HG03025 (cell line): ENCODE measurements around the gene ZSWIM9.
"Not testable (repeated sequence)": the region's sequence is repeated elsewhere in the genome, so short reads cannot be mapped to it uniquely, and the experiment has no call there.

Source experiments
- ATAC-seq: cut with Tn5 transposase; IDR thresholded peaks from one replicate; pipeline ENCODE4 v1.9.1; 2021; ENCODE audit warnings: mild to moderate bottlenecking, moderate library complexity; ENCODE audit not compliant: unreplicated experiment, low FRiP score

Gene ZSWIM9

DNA sequence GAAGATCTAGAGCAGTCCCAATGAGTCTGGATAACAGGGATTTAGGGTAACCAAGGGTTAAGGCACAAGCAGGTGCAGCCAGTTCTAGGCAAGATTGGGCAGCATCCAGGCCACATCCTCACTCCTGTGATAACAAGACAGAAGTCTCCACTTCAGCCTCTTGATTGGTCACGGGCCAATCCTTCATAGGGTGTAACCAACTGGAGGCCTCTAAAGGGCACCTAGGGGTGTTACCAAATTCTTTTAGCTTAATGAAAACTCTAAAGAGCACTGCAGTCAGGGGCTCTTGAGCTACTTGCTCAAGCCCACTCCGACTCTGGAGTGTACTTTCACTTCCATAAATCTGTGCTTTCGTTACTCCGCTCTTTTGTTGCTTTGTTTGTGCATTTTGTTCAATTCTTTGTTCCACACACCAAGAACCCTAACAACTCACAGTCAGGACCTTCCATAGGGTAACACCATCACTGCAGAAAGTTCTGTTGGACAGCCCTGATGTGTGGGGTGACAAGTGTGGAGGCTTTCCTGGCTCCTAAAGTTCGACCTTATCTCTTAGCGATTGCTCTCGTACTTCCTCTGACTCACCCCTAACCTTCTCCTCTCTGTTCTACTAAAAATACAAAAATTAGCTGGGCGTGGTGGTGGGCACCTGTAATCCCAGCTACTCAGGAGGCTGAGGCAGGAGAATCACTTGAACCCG is 36.1 kb downstream of the ZSWIM9 start:
- ATAC-seq: no peak

DNA sequence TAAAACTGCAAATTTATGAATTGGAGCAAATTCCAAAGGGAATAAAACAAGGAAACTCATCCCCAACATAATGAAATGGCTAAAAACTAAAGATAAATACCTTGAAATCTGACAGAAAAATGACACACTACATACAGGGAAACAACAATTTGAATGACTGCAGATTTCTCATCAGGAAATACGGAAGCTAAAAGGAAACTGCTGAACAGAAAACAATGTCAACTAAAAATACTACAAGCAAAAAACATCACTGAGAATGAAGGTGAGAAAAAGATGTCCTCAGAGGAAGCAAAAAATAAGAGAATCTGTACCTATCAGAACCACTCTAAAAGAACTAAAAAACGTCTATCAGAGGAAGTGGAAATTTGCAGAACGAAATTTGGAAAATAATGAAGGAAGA is 39.5 kb downstream of the ZSWIM9 start:
- no peak for ATAC-seq

DNA sequence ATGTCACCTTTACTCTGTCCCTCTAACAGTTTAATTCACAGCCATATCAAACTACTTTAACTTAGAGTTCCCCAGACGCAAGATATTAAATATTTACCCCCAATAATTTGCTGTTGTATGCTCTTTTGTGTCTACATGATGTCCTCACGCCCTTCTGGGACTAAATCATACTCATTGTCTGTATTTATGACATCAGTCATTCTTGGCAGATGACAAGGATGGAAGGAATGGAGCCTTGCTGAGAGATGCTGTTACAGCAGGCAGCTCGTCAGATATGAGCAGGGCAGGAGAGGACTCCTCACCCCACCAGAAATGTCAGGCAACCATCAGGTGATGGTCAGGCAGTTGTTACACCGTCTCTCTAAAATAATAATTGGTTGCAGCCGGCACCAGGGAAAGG is 43.5 kb downstream of the ZSWIM9 start:
- ATAC-seq: no peak

GRCh38 chr19:48216933-48217332 is 46.5 kb downstream of the ZSWIM9 start:
- ATAC-seq: no peak

DNA sequence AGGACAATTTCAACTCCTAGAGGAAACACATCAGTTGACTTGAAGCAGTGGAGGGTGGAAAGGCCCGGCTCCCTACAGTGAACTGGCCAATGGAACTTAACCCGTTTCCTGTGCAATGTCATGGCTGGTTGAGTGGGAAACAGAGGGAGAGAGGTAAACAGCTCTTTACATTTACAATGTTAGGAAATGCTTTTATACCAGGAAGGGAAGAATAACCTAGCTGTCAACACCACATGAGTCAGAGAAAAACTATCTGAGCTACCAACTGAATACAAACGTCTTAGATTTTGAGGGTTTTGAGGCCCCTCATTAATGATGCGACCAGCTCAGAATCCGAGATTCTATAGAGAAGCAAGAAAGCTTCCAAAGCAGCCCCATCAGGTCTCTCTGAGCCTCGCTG is 48.5 kb downstream of the ZSWIM9 start:
- no peak for ATAC-seq

DNA sequence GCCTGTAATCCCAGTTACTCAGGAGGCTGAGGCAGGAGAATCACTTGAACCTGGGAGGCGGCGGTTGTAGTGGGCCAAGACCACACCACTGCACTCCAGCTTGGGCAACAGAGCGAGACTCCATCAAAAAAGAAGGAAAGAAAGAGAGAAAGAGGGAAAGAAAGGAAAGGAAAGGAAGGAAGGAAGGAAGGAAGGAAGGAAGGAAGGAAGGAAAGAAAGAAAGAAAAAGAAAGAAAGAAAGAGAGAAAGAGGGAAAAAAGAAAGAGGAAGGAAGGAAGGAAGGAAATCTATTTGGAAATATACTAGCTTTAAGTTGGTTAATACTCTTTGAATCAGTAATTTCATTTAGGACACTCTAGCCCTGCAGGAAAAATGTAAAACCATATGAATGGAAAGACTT is 50.3 kb downstream of the ZSWIM9 start:
- not testable (repeated sequence) for ATAC-seq

- ATAC-seq: no peak
These were observed 51.1 kb downstream of the ZSWIM9 start for GRCh38 chr19:48221628-48222027.

GRCh38 chr19:48230555-48231129 is 60.2 kb downstream of the ZSWIM9 start:
- no peak for ATAC-seq

GRCh38 chr19:48237057-48237456 is 66.6 kb downstream of the ZSWIM9 start:
- no peak for ATAC-seq

GRCh38 chr19:48239120-48239519 is 68.6 kb downstream of the ZSWIM9 start:
- ATAC-seq: no peak

GRCh38 chr19:48239582-48240141 is 69.2 kb downstream of the ZSWIM9 start:
- ATAC-seq: no peak

- not testable (repeated sequence) for ATAC-seq
These were observed 71.3 kb downstream of the ZSWIM9 start for GRCh38 chr19:48241771-48242170.

GRCh38 chr19:48244281-48244680 is 73.8 kb downstream of the ZSWIM9 start:
- ATAC-seq: no peak

GRCh38 chr19:48246101-48246500 is 75.6 kb downstream of the ZSWIM9 start:
- ATAC-seq: no peak

- ATAC-seq: no peak
These were observed 76.7 kb downstream of the ZSWIM9 start for GRCh38 chr19:48247212-48247611.
